ENCODE results near the gene TIAM2.
"Not testable (repeated sequence)": the region's sequence is repeated elsewhere in the genome, so short reads cannot be mapped to it uniquely, and the experiment has no call there.

- TF ChIP-seq NFYB (IDR thresholded peaks at IDR 0.05; ENCODE audit: insufficient read depth, low read depth, low read length); E2F8 (IDR thresholded peaks at IDR 0.05; ENCODE audit: low read depth, partially characterized antibody); ZNF274 (IDR thresholded peaks at IDR 0.05; ENCODE audit: insufficient read depth, insufficient read length); TCF12 (IDR thresholded peaks at IDR 0.05; ENCODE audit: low read depth, low read length): not testable (repeated sequence)
Measured at GRCh38 chr6:155018415-155018814, 23.3 kb downstream of the TIAM2 start.

All from GM12878 (cell line).